Activated T-cell treated with anti-CD3 and anti-CD28 coated beads, Interleukin-2, amount 50 U/mL, for 4 hours (primary cell): ENCODE results near the gene LY9. TPM values are rescaled to one million over a fixed set of nuclear protein-coding genes. Genes with fewer than 3 reads are reported as not detected.
A peak's percentile ranks its signal among the peaks of the same experiment; 100 is the strongest.

Source experiments
- ATAC-seq, 2 donors: fragments of 200-7000 bp; cut with Tn5 transposase; one replicate each; pipeline ENCODE4 v1.10.0; 2021
- DNase-seq: peaks from one replicate; pipeline ENCODE4 v3.0.0-alpha.2; 2020
- H3K27me3 Mint-ChIP-seq: one replicate; pipeline ENCODE4 v1.8.0; 2021; ENCODE audit warnings: low read depth, mixed read lengths
- H3K36me3 Mint-ChIP-seq: one replicate; pipeline ENCODE4 v1.8.0; 2022; ENCODE audit warnings: mixed read lengths; ENCODE audit not compliant: insufficient read depth
- H3K4me1 Mint-ChIP-seq: one replicate; pipeline ENCODE4 v1.8.0; 2021; ENCODE audit warnings: low read depth, mixed read lengths
- H3K4me3 Mint-ChIP-seq: one replicate; pipeline ENCODE4 v1.8.0; 2021; ENCODE audit warnings: mild to moderate bottlenecking, moderate library complexity, mixed read lengths
- H3K9me3 Mint-ChIP-seq: one replicate; pipeline ENCODE4 v1.8.0; 2021; ENCODE audit warnings: mixed read lengths
- total RNA-seq, 3 donors: library from RNA; stranded (reverse); gene quantifications; one replicate each; pipeline ENCODE4 v1.2.1, GENCODE V29; 2021

LY9 gene
- total RNA-seq, 3 donors from 2014 or later, result 8.9 to 21.4 (median 16.5) TPM

DNA sequence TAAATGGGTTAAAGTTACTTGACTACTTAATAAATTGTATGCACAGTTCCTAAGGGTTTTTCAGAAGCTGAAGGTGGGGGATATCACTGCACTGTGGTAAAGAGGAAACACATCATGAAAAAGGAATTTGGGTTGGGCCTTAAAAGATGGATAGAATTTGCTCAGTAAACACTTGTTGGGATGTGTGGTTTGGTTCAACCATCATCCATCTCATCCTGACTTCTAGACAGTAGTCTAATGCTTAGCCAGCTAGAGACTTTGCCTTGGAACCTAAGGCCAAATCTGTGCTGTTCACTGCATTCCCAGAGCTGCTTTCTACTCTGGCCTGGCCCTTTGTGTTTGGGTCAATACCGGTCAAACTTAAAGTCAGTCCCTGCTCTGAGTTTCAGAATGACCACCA, 30.6 kb downstream of the LY9 start:
- H3K36me3 Mint-ChIP-seq, result peaks cover 29% of the 10 kb centered on the region
- no peaks in the 10 kb centered on the region for H3K9me3 Mint-ChIP-seq
- peaks cover 5% of the 10 kb centered on the region for H3K4me1 Mint-ChIP-seq
- no peak overlapping the region for H3K4me3 Mint-ChIP-seq
- DNase-seq (no peak), ATAC-seq (no peak)
- H3K27me3 Mint-ChIP-seq, result no peaks in the 10 kb centered on the region

DNA sequence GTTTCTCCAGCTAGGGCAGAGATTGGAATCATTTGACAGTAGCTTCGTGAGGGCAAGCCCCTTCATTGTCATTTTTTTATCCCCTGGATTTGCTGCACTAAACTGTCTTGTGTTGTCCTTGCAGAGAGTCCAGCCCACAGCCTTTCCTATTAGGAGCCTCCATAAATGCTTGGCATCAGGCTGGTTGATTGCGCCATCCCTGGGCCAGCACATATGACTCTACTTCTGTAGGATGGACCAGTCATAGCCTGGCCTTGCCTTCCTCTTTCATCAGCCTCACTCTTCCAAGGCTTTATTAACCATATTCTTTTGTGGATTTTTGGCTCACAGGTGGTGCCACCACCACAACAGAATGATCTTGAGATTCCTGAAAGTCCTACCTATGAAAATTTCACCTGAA, 31.4 kb downstream of the LY9 start:
- no peaks in the 10 kb centered on the region for H3K9me3 Mint-ChIP-seq
- H3K27me3 Mint-ChIP-seq, result no peaks in the 10 kb centered on the region
- ATAC-seq (no peak), DNase-seq (no peak)
- H3K36me3 Mint-ChIP-seq, result peaks cover 27% of the 10 kb centered on the region
- H3K4me3 Mint-ChIP-seq, result no peak overlapping the region
- H3K4me1 Mint-ChIP-seq, result peaks cover 5% of the 10 kb centered on the region

DNA sequence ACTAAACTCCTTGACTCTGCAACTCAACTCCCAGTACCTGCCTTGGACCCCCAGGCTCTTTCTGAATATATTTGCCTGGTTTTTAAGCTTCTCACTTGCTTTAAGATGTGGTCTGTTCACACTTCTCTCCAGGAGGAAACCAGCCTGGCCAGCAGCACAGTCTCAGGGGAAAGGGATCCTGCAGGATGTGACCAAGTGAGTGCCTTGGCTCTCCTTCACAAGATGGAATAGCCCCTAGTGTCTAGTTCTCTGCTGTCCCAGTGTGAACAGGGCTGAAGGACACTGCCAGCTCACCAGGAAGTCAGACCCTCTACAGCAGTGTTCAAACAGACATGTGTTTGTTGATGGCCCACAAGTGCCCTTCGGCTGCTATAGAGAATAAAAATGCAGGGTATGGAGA, 33.8 kb downstream of the LY9 start:
- Mint-ChIP-seq H3K36me3 (peaks cover 15% of the 10 kb centered on the region), H3K27me3 (no peaks in the 10 kb centered on the region), H3K4me1 (peaks cover 17% of the 10 kb centered on the region), H3K4me3 (no peak overlapping the region), H3K9me3 (no peaks in the 10 kb centered on the region)
- ATAC-seq, result no peak
- no peak for DNase-seq

DNA sequence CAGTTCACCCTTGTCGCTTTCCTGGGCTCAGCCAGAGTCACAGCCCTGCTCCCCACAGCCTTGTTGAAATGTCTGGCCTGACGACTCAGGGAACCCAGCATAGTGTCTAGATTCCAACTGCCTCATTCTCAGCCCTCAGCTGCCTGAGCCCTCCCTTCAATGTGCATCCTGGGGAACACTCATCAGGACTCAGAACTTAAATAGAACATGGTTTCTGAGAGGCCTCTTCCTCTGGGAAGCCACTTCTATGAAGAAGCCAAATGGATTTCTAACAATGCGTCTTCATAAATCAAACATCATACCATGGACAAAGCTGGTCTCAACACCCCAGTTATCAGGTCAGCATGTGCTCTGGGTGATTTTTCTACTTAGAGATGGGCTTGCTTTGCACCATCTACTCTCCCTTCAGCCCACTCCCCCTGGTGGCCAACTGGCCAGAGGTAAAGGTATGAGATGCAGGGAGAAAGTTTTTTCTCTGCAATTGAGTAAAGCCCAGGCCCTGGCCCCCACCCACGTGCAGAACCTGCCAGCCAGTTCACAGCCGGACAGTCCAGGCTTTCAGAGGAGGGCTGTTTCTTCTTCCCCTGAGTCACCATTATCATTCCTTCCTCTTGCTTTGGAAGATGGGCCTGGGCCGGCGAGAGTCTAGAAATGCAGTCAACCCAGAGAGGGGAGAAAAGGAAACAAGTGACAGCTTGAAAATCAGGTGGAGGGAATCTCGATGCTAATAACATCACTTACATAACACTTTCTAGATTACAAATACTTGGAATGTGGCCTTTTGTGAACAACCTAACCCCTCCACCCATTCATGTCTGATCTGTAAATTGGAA, 34.6 kb downstream of the LY9 start:
- peaks cover 16% of the 10 kb centered on the region for H3K36me3 Mint-ChIP-seq
- H3K9me3 Mint-ChIP-seq, result no peaks in the 10 kb centered on the region
- ATAC-seq (peak; percentile 82 to 83), DNase-seq (peak; percentile 77)
- H3K27me3 Mint-ChIP-seq, result no peaks in the 10 kb centered on the region
- H3K4me3 Mint-ChIP-seq, result no peak overlapping the region
- H3K4me1 Mint-ChIP-seq, result peaks cover 24% of the 10 kb centered on the region

DNA sequence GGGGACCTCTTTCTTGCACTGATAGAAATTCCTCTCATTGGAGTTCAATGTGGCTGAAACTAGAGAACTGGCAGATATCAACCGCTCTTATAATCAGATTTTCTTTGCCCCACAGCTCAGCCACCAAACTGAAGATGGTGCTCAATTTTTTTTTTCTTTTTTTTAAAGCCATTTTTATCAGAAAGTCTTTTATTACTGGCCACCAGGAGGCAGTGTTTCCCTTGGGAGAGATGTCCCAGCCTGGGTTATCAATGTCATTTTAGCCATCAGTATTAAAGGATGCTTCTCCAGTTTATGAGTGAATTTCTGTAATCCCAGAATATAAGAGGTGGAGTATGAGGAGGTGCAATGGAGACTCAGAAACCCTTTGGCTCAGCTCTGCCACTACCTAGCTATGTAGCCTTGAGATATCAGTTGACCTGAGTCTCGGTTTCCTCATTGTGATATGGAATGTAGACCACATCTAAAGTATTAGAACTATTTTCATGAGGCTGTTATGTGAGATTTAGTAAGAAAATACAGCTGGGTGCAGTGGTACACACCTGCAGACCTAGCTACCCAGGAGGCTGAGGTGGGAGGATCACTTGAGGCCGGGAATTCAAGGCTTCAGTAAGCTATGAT, 39.1 kb downstream of the LY9 start:
- Mint-ChIP-seq H3K9me3 (no peaks in the 10 kb centered on the region), H3K27me3 (no peaks in the 10 kb centered on the region), H3K4me3 (no peak overlapping the region), H3K4me1 (peaks cover 66% of the 10 kb centered on the region), H3K36me3 (peaks cover 2% of the 10 kb centered on the region)
- no peak for ATAC-seq
- DNase-seq, result peak; percentile 48

DNA sequence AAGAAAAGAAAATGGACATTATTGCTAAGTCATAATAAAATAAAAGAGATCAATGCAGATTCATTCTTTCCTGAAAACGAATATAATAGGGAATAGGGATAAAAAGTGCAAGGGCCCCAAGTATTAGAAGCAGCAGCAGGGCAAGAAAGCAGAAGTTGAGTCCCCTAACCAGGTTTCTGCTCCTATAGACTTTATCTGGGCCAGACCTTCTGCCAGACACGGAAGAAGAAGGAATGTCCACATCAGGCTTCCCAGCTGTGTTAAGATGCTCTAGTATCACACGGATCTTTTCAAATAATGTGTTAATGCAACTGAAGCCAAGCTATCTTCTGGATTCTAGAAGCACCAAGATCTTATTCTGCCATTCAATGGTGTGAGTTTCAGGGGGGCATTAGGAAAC, 39.8 kb downstream of the LY9 start:
- DNase-seq (no peak), ATAC-seq (no peak)
- Mint-ChIP-seq H3K36me3 (peaks cover 2% of the 10 kb centered on the region), H3K9me3 (no peaks in the 10 kb centered on the region), H3K4me1 (peaks cover 66% of the 10 kb centered on the region), H3K27me3 (no peaks in the 10 kb centered on the region), H3K4me3 (no peak overlapping the region)

DNA sequence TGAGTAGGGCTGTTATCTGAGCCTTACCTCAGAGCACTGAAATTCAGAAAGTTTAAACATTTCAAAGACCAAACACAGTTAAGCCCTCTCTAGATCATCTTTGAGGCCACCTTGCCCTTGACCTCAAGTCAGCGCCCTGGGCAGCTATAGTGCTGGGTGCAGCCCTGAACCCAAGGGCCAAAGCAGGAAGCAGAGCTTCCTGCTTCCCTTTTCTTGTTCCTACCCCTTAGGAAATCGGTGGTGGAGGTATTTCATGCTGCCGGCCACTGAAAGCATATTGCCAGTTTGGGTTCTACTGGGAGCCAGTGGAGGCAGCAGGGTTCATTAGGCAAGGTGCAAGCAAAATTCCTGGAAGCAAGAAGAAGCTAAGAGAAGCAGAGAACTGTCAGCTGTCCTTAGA, 40.6 kb downstream of the LY9 start:
- DNase-seq (no peak), ATAC-seq (no peak)
- no peaks in the 10 kb centered on the region for H3K9me3 Mint-ChIP-seq
- peak overlapping the region; percentile 3 for H3K4me3 Mint-ChIP-seq
- no peaks in the 10 kb centered on the region for H3K27me3 Mint-ChIP-seq
- H3K36me3 Mint-ChIP-seq, result peaks cover 2% of the 10 kb centered on the region
- peaks cover 64% of the 10 kb centered on the region for H3K4me1 Mint-ChIP-seq

DNA sequence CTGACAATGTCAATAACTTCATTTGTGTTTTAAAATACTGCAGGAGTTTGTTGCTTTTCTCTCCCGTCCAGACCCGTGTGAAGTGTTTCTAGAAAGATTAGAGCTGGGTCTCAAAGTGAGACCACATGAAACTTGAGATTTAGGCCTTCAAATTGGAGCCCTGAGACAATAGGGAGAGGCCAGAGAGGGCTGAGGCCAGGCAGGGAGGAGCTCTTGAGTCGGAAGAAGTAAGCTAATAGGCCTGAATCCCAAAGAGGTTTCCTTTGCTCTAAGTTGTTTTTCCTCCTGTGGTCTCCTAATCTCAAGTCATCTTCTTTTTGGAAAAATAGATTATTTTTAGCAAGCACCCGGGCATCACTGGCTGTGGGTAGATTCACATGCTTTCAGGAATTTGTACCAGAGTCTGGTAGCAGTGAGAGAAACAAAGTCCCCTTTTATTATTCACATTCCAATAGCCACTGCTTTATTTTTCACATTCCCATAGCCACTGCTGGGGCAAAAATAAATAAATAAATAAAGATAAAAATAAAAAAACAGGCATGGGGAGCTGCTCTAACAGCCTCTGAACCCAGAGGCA, 41.1 kb downstream of the LY9 start:
- Mint-ChIP-seq H3K4me3 (peak overlapping the region; percentile 3), H3K36me3 (peaks cover 2% of the 10 kb centered on the region), H3K4me1 (peaks cover 64% of the 10 kb centered on the region), H3K27me3 (no peaks in the 10 kb centered on the region), H3K9me3 (no peaks in the 10 kb centered on the region)
- no peak for DNase-seq
- ATAC-seq, result no peak

DNA sequence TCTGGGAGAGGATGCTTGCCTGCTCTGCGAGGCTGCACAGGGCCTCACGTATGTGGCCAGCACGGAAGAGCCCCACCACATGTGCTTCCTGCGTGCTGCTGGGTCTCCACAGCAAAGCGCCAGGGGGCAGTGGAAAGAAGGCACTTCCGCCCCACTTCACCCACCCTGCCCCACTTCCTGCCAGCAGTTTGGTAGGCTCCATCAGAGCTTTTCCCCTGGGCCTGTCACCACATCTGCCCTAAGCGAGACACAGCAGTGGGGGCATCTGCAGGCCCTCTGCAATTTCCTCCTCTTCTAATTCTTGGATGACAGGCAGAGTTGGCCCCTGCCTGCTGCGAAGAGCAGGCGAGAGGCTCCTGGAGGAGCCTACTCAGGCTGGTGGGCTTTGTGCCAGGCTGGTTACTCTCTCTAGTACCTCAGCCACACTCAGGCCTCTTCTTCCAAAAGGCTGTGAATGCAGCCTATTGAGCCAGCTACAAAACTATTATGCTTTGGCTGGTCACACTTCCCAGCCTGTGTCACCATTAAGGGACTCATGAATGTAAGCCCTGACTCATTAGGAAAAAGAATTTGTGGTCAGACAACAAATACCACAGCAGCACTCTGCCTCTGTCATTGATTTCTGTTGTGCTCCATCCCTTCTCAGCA, 41.7 kb downstream of the LY9 start:
- H3K36me3 Mint-ChIP-seq, result peaks cover 2% of the 10 kb centered on the region
- DNase-seq (peak; percentile 65), ATAC-seq (peak; percentile 86 to 88)
- no peaks in the 10 kb centered on the region for H3K27me3 Mint-ChIP-seq
- H3K4me1 Mint-ChIP-seq, result peaks cover 64% of the 10 kb centered on the region
- H3K9me3 Mint-ChIP-seq, result no peaks in the 10 kb centered on the region
- peak overlapping the region; percentile 61 for H3K4me3 Mint-ChIP-seq

- peaks cover 3% of the 10 kb centered on the region for H3K27me3 Mint-ChIP-seq
- peaks cover 64% of the 10 kb centered on the region for H3K4me1 Mint-ChIP-seq
Observed at GRCh38 chr1:160838888-160839287, 42.9 kb downstream of the LY9 start.

GRCh38 chr1:160839746-160840145, 43.8 kb downstream of the LY9 start:
- H3K4me3 Mint-ChIP-seq, result no peak overlapping the region
- ATAC-seq (no peak), DNase-seq (no peak)
- H3K4me1 Mint-ChIP-seq, result peaks cover 60% of the 10 kb centered on the region
- peaks cover 3% of the 10 kb centered on the region for H3K27me3 Mint-ChIP-seq
- no peaks in the 10 kb centered on the region for H3K9me3 Mint-ChIP-seq
- H3K36me3 Mint-ChIP-seq, result peaks cover 2% of the 10 kb centered on the region

More at GRCh38 chr1:160838888-160839287, 42.9 kb downstream of the LY9 start:
- no peaks in the 10 kb centered on the region for H3K9me3 Mint-ChIP-seq
- H3K4me3 Mint-ChIP-seq, result peak overlapping the region; percentile 11
- peaks cover 2% of the 10 kb centered on the region for H3K36me3 Mint-ChIP-seq
- DNase-seq, result no peak
- ATAC-seq, result peak in 1 of 2 donors; percentile 12

GRCh38 chr1:160841079-160841478, 45.1 kb downstream of the LY9 start:
- no peaks in the 10 kb centered on the region for H3K36me3 Mint-ChIP-seq
- no peak for DNase-seq
- peaks cover 3% of the 10 kb centered on the region for H3K27me3 Mint-ChIP-seq
- no peaks in the 10 kb centered on the region for H3K9me3 Mint-ChIP-seq
- no peak overlapping the region for H3K4me3 Mint-ChIP-seq
- no peak for ATAC-seq
- peaks cover 53% of the 10 kb centered on the region for H3K4me1 Mint-ChIP-seq

- peaks cover 3% of the 10 kb centered on the region for H3K36me3 Mint-ChIP-seq
- peaks cover 22% of the 10 kb centered on the region for H3K4me1 Mint-ChIP-seq
- H3K9me3 Mint-ChIP-seq, result no peaks in the 10 kb centered on the region
- peaks cover 3% of the 10 kb centered on the region for H3K27me3 Mint-ChIP-seq
- ATAC-seq (no peak), DNase-seq (no peak)
- no peak overlapping the region for H3K4me3 Mint-ChIP-seq
Observed at GRCh38 chr1:160844447-160845232, 48.7 kb downstream of the LY9 start.

GRCh38 chr1:160846281-160846680, 50.3 kb downstream of the LY9 start:
- no peak overlapping the region for H3K4me3 Mint-ChIP-seq
- H3K27me3 Mint-ChIP-seq, result peaks cover 3% of the 10 kb centered on the region

More at GRCh38 chr1:160846281-160846680, 50.3 kb downstream of the LY9 start:
- Mint-ChIP-seq H3K9me3 (no peaks in the 10 kb centered on the region), H3K4me1 (peaks cover 19% of the 10 kb centered on the region), H3K36me3 (peaks cover 3% of the 10 kb centered on the region)
- DNase-seq, result no peak
- ATAC-seq, result no peak
